ENCODE results near the gene LIPM. TPM values are rescaled to one million over a fixed set of nuclear protein-coding genes. Genes with fewer than 3 reads are reported as not detected.

The LIPM gene
- total and polyA plus RNA-seq, 4 donors: not detected

DNA sequence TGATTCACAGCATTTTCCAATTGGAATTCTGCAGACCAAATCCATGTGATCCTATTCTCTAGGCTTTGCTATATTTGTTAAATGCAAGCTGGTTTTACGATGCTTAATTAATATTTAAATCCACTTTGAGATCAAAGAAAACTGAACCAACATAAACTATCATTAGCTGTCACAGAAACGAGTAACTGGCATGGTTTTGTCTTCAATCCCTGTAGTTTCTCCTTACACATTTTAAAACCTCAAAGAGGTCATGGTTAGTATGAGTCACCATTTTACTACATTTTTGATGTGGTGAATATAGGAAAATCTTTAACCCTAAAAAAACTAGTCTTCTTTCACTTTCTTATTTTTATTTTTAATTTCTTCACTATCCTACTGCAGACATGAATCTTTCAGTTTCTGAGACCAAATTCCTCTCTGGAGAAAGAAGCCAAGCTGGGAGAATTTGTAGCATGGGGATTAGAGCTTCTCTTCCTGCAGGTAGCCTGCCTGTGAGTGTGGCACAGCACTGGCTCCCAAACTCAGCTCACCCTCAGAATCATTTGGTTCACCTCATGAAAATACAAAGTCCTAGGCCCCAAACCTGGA, 8.7 kb upstream of the LIPM start:
- ATAC-seq (ENCODE audit: insufficient read depth, low FRiP score): no peak
- 49 to 57% methylated on average over 2 of the region's 2 CpGs for WGBS, 2 donors
- Histone ChIP-seq H3K36me3 (ENCODE audit: control insufficient read depth in 4 of 4, insufficient read depth in 4 of 4, low read length in 4 of 4) (no peaks in the 10 kb centered on the region), H3K4me1 (ENCODE audit: control insufficient read depth in 5 of 5, insufficient read depth in 5 of 5, low read length in 5 of 5) (peaks cover 0 to 6% (median 0%) of the 10 kb centered on the region in 5 donors), H3K9me3 (ENCODE audit: control insufficient read depth in 4 of 4, insufficient read depth in 3 of 4, low read length in 3 of 4) (peaks cover 0 to 1% (median 0%) of the 10 kb centered on the region in 4 donors), H3K27ac (ENCODE audit: low read depth in 1 of 2, low read length in 1 of 2) (no peak overlapping the region), H3K4me3 (no peak overlapping the region), H3K9ac (ENCODE audit: insufficient read depth in 1 of 2, low read length in 2 of 2) (no peak overlapping the region), H3K27me3 (ENCODE audit: control insufficient read depth in 3 of 3, insufficient read depth in 3 of 3, low read length in 2 of 3) (no peaks in the 10 kb centered on the region)
- DNase-seq: no peak
- TF ChIP-seq, protein P1, sequence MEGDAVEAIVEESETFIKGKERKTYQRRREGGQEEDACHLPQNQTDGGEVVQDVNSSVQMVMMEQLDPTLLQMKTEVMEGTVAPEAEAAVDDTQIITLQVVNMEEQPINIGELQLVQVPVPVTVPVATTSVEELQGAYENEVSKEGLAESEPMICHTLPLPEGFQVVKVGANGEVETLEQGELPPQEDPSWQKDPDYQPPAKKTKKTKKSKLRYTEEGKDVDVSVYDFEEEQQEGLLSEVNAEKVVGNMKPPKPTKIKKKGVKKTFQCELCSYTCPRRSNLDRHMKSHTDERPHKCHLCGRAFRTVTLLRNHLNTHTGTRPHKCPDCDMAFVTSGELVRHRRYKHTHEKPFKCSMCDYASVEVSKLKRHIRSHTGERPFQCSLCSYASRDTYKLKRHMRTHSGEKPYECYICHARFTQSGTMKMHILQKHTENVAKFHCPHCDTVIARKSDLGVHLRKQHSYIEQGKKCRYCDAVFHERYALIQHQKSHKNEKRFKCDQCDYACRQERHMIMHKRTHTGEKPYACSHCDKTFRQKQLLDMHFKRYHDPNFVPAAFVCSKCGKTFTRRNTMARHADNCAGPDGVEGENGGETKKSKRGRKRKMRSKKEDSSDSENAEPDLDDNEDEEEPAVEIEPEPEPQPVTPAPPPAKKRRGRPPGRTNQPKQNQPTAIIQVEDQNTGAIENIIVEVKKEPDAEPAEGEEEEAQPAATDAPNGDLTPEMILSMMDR (IDR thresholded peaks at IDR 0.05; ENCODE audit: control extremely low read depth, extremely low read depth): no peak

DNA sequence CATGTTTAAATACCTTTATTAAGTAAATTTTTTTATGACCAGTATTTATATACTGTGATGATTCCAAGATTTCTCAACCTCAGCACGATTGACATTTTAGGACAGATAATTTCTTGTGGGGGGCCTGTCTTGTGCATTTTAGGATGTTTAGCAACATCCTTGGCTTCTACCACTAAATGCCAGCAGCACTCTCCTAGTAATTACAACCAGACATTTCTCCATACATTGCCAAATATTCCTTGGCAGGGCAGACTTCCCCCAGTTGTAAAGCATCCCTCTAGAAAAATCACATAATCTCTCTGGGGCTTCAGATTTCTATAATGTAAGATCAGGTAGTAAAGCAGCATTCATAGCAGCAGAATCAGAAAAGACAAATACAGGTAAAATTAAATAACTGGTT, 7.8 kb upstream of the LIPM start:
- TF ChIP-seq, protein P1 (IDR thresholded peaks at IDR 0.05; ENCODE audit: control extremely low read depth, extremely low read depth): no peak
- ATAC-seq (ENCODE audit: insufficient read depth, low FRiP score) (no peak), DNase-seq (peak in 2 of 3 donors; percentile 21 to 42)
- Histone ChIP-seq H3K4me3 (no peak overlapping the region), H3K9me3 (ENCODE audit: control insufficient read depth in 4 of 4, insufficient read depth in 3 of 4, low read length in 3 of 4) (peaks cover 0 to 1% (median 0%) of the 10 kb centered on the region in 4 donors), H3K27me3 (ENCODE audit: control insufficient read depth in 3 of 3, insufficient read depth in 3 of 3, low read length in 2 of 3) (no peaks in the 10 kb centered on the region), H3K4me1 (ENCODE audit: control insufficient read depth in 5 of 5, insufficient read depth in 5 of 5, low read length in 5 of 5) (peaks cover 0 to 6% (median 0%) of the 10 kb centered on the region in 5 donors), H3K36me3 (ENCODE audit: control insufficient read depth in 4 of 4, insufficient read depth in 4 of 4, low read length in 4 of 4) (no peaks in the 10 kb centered on the region), H3K27ac (ENCODE audit: low read depth in 1 of 2, low read length in 1 of 2) (no peak overlapping the region), H3K9ac (ENCODE audit: insufficient read depth in 1 of 2, low read length in 2 of 2) (no peak overlapping the region)
- WGBS, 2 donors: 28 to 70% methylated on average over 1 of the region's 1 CpG

DNA sequence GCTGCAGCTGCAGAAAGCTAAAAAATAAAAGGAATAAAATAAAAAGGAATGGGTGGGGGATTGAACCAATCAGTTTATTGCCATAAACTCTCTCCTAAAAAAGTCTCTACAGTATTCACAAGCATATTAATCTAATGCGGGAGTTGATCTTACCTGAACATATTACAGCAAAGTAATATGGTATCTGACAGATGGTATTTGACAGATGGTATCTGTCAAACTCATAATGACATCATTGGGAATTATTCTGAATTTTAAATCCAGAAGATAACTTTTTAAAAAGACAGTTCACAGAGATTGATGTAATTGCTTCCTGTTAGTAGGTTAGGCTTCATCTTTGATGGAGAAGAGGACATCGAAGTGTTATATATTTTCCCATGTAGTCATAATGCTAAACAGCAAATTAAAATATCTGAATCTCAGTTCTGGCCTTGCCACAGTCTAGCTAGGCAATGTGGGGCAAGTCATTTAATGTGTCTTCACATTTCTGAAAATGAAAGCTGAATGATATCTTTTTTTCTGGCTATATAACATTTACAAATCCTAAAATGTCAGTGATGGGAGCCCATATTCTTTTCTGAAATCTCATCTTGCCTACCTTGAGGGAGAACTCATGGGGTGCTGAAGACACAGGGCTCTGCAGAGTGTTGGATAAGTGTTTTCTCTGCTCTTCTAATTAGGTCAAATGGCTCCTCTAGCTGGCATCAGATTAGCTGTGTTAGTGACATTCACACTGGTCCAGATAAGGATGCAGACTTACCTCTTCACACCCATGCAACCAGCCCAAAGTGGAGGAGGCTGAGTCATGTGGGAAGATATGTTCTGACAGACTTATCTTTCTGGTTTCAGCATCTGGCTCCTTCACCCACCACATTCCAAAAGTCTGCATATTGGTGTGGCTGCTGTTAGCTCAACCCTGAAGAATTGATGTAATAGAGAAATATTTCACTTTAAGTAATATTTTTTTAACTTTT, 2.1 kb upstream of the LIPM start:
- Histone ChIP-seq H3K4me3 (no peak overlapping the region), H3K27me3 (ENCODE audit: control insufficient read depth in 3 of 3, insufficient read depth in 3 of 3, low read length in 2 of 3) (no peaks in the 10 kb centered on the region), H3K36me3 (ENCODE audit: control insufficient read depth in 4 of 4, insufficient read depth in 4 of 4, low read length in 4 of 4) (no peaks in the 10 kb centered on the region), H3K27ac (ENCODE audit: low read depth in 1 of 2, low read length in 1 of 2) (no peak overlapping the region), H3K9me3 (ENCODE audit: control insufficient read depth in 4 of 4, insufficient read depth in 3 of 4, low read length in 3 of 4) (peaks cover 0 to 1% (median 0%) of the 10 kb centered on the region in 4 donors), H3K9ac (ENCODE audit: insufficient read depth in 1 of 2, low read length in 2 of 2) (no peak overlapping the region), H3K4me1 (ENCODE audit: control insufficient read depth in 5 of 5, insufficient read depth in 5 of 5, low read length in 5 of 5) (no peaks in the 10 kb centered on the region)
- no peak for DNase-seq
- 96 to 99% methylated on average over 2 of the region's 2 CpGs for WGBS, 2 donors
- no peak for ATAC-seq (ENCODE audit: insufficient read depth, low FRiP score)
- TF ChIP-seq, protein P1 (IDR thresholded peaks at IDR 0.05; ENCODE audit: control extremely low read depth, extremely low read depth): no peak
